ENCODE results near the gene SLC44A5.

Gene SLC44A5

GRCh38 chr1:75472089-75472970, 138.6 kb downstream of the SLC44A5 start:
- no peak for TF ChIP-seq CTCF (IDR thresholded peaks at IDR 0.05; ENCODE audit: low read depth, low read length)
- in situ Hi-C loops (cut with HindIII; ENCODE audit: low sequenced_read_pairs), result no loop called here
- no peak overlapping the region for H3K4me3 ChIP-seq (ENCODE audit: low read depth, low read length)
- DNase-seq (ENCODE audit: low read depth, low spot score), result no peak

GRCh38 chr1:75471252-75471651, 139.7 kb downstream of the SLC44A5 start:
- no peak overlapping the region for H3K4me3 ChIP-seq (ENCODE audit: low read depth, low read length)
- DNase-seq (ENCODE audit: low read depth, low spot score), result no peak
- TF ChIP-seq CTCF (IDR thresholded peaks at IDR 0.05; ENCODE audit: low read depth, low read length), result no peak
- in situ Hi-C loops (cut with HindIII; ENCODE audit: low sequenced_read_pairs), result no loop called here

- H3K4me3 ChIP-seq (ENCODE audit: low read depth, low read length), result no peak overlapping the region
- TF ChIP-seq CTCF (IDR thresholded peaks at IDR 0.05; ENCODE audit: low read depth, low read length), result no peak
- no peak for DNase-seq (ENCODE audit: low read depth, low spot score)
- in situ Hi-C loops (cut with HindIII; ENCODE audit: low sequenced_read_pairs), result no loop called here
Observed at GRCh38 chr1:75470448-75470847, 140.5 kb downstream of the SLC44A5 start.

- DNase-seq (ENCODE audit: low read depth, low spot score), result no peak
- in situ Hi-C loops (cut with HindIII; ENCODE audit: low sequenced_read_pairs), result no loop called here
- no peak overlapping the region for H3K4me3 ChIP-seq (ENCODE audit: low read depth, low read length)
- TF ChIP-seq CTCF (IDR thresholded peaks at IDR 0.05; ENCODE audit: low read depth, low read length), result no peak
Observed at GRCh38 chr1:75469586-75470173, 141.2 kb downstream of the SLC44A5 start.

- no peak overlapping the region for H3K4me3 ChIP-seq (ENCODE audit: low read depth, low read length)
- no peak for TF ChIP-seq CTCF (IDR thresholded peaks at IDR 0.05; ENCODE audit: low read depth, low read length)
- no peak for DNase-seq (ENCODE audit: low read depth, low spot score)
- in situ Hi-C loops (cut with HindIII; ENCODE audit: low sequenced_read_pairs), result no loop called here
Observed at GRCh38 chr1:75461808-75462325, 149.0 kb downstream of the SLC44A5 start.

GRCh38 chr1:75449998-75450397, 160.9 kb downstream of the SLC44A5 start:
- in situ Hi-C loops (cut with HindIII; ENCODE audit: low sequenced_read_pairs), result no loop called here
- TF ChIP-seq CTCF (IDR thresholded peaks at IDR 0.05; ENCODE audit: low read depth, low read length), result no peak
- DNase-seq (ENCODE audit: low read depth, low spot score), result no peak
- H3K4me3 ChIP-seq (ENCODE audit: low read depth, low read length), result no peak overlapping the region

Measured in astrocyte of the spinal cord (primary cell).